A549 (cell line): ENCODE results near the gene DTNB. TPM values are rescaled to one million over a fixed set of nuclear protein-coding genes. Genes with fewer than 3 reads are reported as not detected.

Source experiments
- ATAC-seq, 2 experiments: fragments of 200-7000 bp in 1 of 2; fragments of >200 bp in 1 of 2; cut with Nextera tagmentation in 1 of 2; cut with Tn5 transposase in 1 of 2; 3 replicates each; pipeline versions ENCODE4 v1.8.0 to v1.9.1; 2018 to 2020; ENCODE audit warnings: mild to moderate bottlenecking in 1 of 2, moderate library complexity in 1 of 2
- CTCF ChIA-PET: fragments of 300-600 bp; sonication (Branson Sonifier 250); formaldehyde crosslinking; extraction: SDS; loops from one replicate; lab custom pipeline; 2021; ENCODE audit warnings: antibody characterized with exemption, inconsistent platforms; lab: Yijun Ruan, JAX
- POLR2A ChIA-PET: fragments of 350-600 bp; formaldehyde crosslinking; extraction: SDS; loops from one replicate; lab custom pipeline; 2021; ENCODE audit warnings: antibody characterized with exemption, inconsistent platforms; lab: Yijun Ruan, JAX
- DNase-seq, 2 experiments: peaks; one replicate each; pipeline versions ENCODE4 v3.0.0 to v3.0.0-alpha.2; 2011 to 2016; ENCODE audit warnings: low read depth in 1 of 2, low spot score in 1 of 2
- FAIRE-seq: peaks from 2 replicates; lab custom pipeline; 2011; peaks lifted over from hg19 to GRCh38; lab: Jason Lieb, UNC
- H3K27ac ChIP-seq, 2 experiments: fragments of >200 bp; sonication (Bioruptor Twin); formaldehyde crosslinking; 3 replicates each; pipeline ENCODE4 v1.5.1; 2016 to 2017
- H3K4me1 ChIP-seq: fragments of >200 bp; sonication (Bioruptor Twin); formaldehyde crosslinking; 3 replicates; pipeline ENCODE4 v1.6.1; 2016
- H3K4me2 ChIP-seq: fragments of >200 bp; sonication (Bioruptor Twin); formaldehyde crosslinking; 3 replicates; pipeline ENCODE4 v1.6.1; 2016
- H3K4me3 ChIP-seq: fragments of >200 bp; sonication (Bioruptor Twin); formaldehyde crosslinking; 3 replicates; pipeline ENCODE4 v1.5.1; 2016
- H3K9me3 ChIP-seq: fragments of >200 bp; sonication (Bioruptor Twin); formaldehyde crosslinking; 3 replicates; pipeline ENCODE4 v1.6.1; 2016
- CBX8 ChIP-seq: fragments of 200-600 bp; sonication (generic); IDR thresholded peaks from 2 replicates; pipeline ENCODE4 v1.6.1; 2016
- CEBPB ChIP-seq, 2 experiments: fragments of >200 bp in 1 of 2; sonication (Bioruptor Twin) in 1 of 2; formaldehyde crosslinking in 1 of 2; IDR thresholded peaks; 2 replicates each; pipeline ENCODE4 v1.6.1; 2012 to 2016
- EHF ChIP-seq: fragments of 250-450 bp; sonication (Bioruptor Pico); IDR thresholded peaks from 2 replicates; pipeline ENCODE4 v1.5.0; 2020; ENCODE audit warnings: mild to moderate bottlenecking
- ELK1 ChIP-seq: fragments of 150-350 bp; IDR thresholded peaks from 2 replicates; pipeline ENCODE4 v1.6.1; 2014; ENCODE audit warnings: low read depth, mild to moderate bottlenecking, low read length
- EP300 ChIP-seq, 2 experiments: fragments of >200 bp; sonication (Bioruptor Twin); formaldehyde crosslinking; IDR thresholded peaks; 2 replicates in 1 of 2; 3 replicates in 1 of 2; pipeline ENCODE4 v1.6.1; 2016 to 2017
- ESRRA ChIP-seq: fragments of 150-350 bp; IDR thresholded peaks from 2 replicates; pipeline ENCODE4 v1.6.1; 2014; ENCODE audit warnings: mild to moderate bottlenecking, low read length, borderline replicate concordance
- FOSL2 ChIP-seq, 2 experiments: fragments of 450-650 bp in 1 of 2; fragments of >200 bp in 1 of 2; sonication (Bioruptor Twin) in 1 of 2; formaldehyde crosslinking; IDR thresholded peaks; 2 replicates each; pipeline versions ENCODE4 v1.5.0 to v1.6.1; 2016 to 2020; ENCODE audit warnings: mild to moderate bottlenecking in 1 of 2, moderate library complexity in 1 of 2
- HEYL ChIP-seq: fragments of 250-450 bp; sonication (Bioruptor Pico); IDR thresholded peaks from 2 replicates; pipeline ENCODE4 v1.8.0; 2021; ENCODE audit warnings: mild to moderate bottlenecking, moderate library complexity
- HOXA7 ChIP-seq: fragments of 250-450 bp; sonication (Bioruptor Pico); IDR thresholded peaks from 2 replicates; pipeline ENCODE4 v1.5.0; 2020; ENCODE audit warnings: mild to moderate bottlenecking, moderate library complexity
- JUN ChIP-seq, 2 experiments: fragments of >200 bp; sonication (Bioruptor Twin); formaldehyde crosslinking; IDR thresholded peaks; 2 replicates in 1 of 2; 3 replicates in 1 of 2; pipeline ENCODE4 v1.6.1; 2016 to 2017
- JUNB ChIP-seq: fragments of >200 bp; sonication (Bioruptor Twin); formaldehyde crosslinking; IDR thresholded peaks from 2 replicates; pipeline ENCODE4 v1.6.1; 2016
- KDM1A ChIP-seq: fragments of 200-600 bp; sonication (generic); IDR thresholded peaks from 2 replicates; pipeline ENCODE4 v1.6.1; 2016; ENCODE audit warnings: low read depth, mild to moderate bottlenecking
- MAZ ChIP-seq: fragments of 150-350 bp; IDR thresholded peaks from 2 replicates; pipeline ENCODE4 v1.6.1; 2014; ENCODE audit warnings: antibody characterized with exemption, low read depth, low read length, borderline replicate concordance
- PBX3 ChIP-seq: IDR thresholded peaks from 2 replicates; pipeline ENCODE4 v1.6.1; 2012
- POLR2AphosphoS2 ChIP-seq: conservative IDR thresholded peaks from 2 replicates; pipeline ENCODE4 v1.6.1; 2012; ENCODE audit warnings: low read length, improper control_type of control experiment, inconsistent platforms
- RARB ChIP-seq: fragments of 250-450 bp; sonication (Bioruptor Pico); IDR thresholded peaks from 2 replicates; pipeline ENCODE4 v1.8.0; 2021; ENCODE audit warnings: mild to moderate bottlenecking, moderate library complexity
- REST ChIP-seq: fragments of 200-600 bp; sonication (generic); IDR thresholded peaks from 2 replicates; pipeline ENCODE4 v1.6.1; 2016; ENCODE audit warnings: antibody characterized with exemption, mild to moderate bottlenecking, moderate library complexity
- SREBF2 ChIP-seq: fragments of 450-650 bp; IDR thresholded peaks from 2 replicates; pipeline ENCODE4 v1.6.1; 2014; ENCODE audit warnings: mild to moderate bottlenecking, moderate library complexity
- TFCP2L1 ChIP-seq: fragments of 250-450 bp; sonication (Bioruptor Pico); IDR thresholded peaks from 2 replicates; pipeline ENCODE4 v1.5.0; 2021; ENCODE audit warnings: mild to moderate bottlenecking
- TP53 ChIP-seq: fragments of 250-450 bp; sonication (Bioruptor Pico); IDR thresholded peaks from 2 replicates; pipeline ENCODE4 v1.5.0; 2021; ENCODE audit warnings: mild to moderate bottlenecking, moderate library complexity
- ZFP36 ChIP-seq: fragments of 450-650 bp; IDR thresholded peaks from 2 replicates; pipeline ENCODE4 v1.6.1; 2014; ENCODE audit warnings: borderline replicate concordance; ENCODE audit not compliant: partially characterized antibody
- ZNF302 ChIP-seq: fragments of 250-450 bp; sonication (Bioruptor Pico); IDR thresholded peaks from 2 replicates; pipeline ENCODE4 v1.9.0; 2021; ENCODE audit warnings: inconsistent platforms, mild to moderate bottlenecking, moderate library complexity
- WGBS: methylation state at CpG from one replicate; pipeline ENCODE4 v1.1.6; 2017; ENCODE audit errors: missing lambda C conversion rate; 5-methylcytosine and 5-hydroxymethylcytosine counted together
- polyA plus RNA-seq, 4 experiments: library from polyadenylated mRNA; depleted of rRNA in 3 of 4; stranded (reverse); fragments of >200 nt; fragmentation: RNase III in 1 of 4; extraction: RNeasy Plus Mini Kit Qiagen cat#74134 plus additional on column Dnase treatment in 1 of 4; gene quantifications; 2 replicates in 3 of 4; 3 replicates in 1 of 4; pipeline ENCODE4 v1.2.3, GENCODE V29; 2011 to 2017
- TF ChIP-seq, protein P1 (sequence below): fragments of >200 bp; sonication (Bioruptor Twin); formaldehyde crosslinking; IDR thresholded peaks from 3 replicates; pipeline ENCODE4 v1.5.1; 2016
- TF ChIP-seq, protein P2 (sequence below): fragments of 450-650 bp; IDR thresholded peaks from 2 replicates; pipeline ENCODE4 v1.6.1; 2014; ENCODE audit warnings: antibody characterized with exemption
- TF ChIP-seq, protein P3 (sequence below): IDR thresholded peaks from 2 replicates; pipeline ENCODE4 v1.6.1; 2012; ENCODE audit warnings: low read depth, borderline replicate concordance

The DTNB gene
- polyA plus RNA-seq, 2 of the 4 experiments (the other 2 are of a cell fraction) = 11.2 to 32.6 TPM

DNA sequence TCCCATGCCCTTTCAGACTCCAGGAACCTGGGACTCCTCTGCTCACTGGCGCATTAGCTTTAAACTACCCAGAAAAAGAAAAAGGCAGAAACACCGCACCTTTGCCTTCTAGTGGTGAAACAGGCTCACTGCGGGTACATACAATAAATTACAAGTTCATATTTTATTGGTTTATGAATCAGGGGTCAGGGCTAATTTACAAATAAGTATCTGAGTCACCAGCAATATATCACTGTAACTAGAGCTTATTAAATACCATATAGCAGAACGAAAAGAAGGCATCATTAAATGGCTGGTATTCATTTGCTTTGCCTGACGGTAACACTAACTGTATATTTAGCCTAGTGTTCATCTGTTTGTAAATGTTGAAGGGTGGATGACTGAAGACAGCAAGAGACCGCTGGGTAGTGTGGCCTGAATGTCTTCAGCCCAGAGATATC is 26.9 kb upstream of the DTNB start (continued):
- TF ChIP-seq, protein P1, sequence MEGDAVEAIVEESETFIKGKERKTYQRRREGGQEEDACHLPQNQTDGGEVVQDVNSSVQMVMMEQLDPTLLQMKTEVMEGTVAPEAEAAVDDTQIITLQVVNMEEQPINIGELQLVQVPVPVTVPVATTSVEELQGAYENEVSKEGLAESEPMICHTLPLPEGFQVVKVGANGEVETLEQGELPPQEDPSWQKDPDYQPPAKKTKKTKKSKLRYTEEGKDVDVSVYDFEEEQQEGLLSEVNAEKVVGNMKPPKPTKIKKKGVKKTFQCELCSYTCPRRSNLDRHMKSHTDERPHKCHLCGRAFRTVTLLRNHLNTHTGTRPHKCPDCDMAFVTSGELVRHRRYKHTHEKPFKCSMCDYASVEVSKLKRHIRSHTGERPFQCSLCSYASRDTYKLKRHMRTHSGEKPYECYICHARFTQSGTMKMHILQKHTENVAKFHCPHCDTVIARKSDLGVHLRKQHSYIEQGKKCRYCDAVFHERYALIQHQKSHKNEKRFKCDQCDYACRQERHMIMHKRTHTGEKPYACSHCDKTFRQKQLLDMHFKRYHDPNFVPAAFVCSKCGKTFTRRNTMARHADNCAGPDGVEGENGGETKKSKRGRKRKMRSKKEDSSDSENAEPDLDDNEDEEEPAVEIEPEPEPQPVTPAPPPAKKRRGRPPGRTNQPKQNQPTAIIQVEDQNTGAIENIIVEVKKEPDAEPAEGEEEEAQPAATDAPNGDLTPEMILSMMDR = peak; percentile 68
- no peak for TF ChIP-seq SREBF2
- TF ChIP-seq CEBPB (IDR thresholded peaks at IDR 0.05) = no peak
- TF ChIP-seq FOSL2 (IDR thresholded peaks at IDR 0.05) = no peak
- TF ChIP-seq FOSL2 (CRISPR knock-in tag; IDR thresholded peaks at IDR 0.05) = peak; percentile 81

DNA sequence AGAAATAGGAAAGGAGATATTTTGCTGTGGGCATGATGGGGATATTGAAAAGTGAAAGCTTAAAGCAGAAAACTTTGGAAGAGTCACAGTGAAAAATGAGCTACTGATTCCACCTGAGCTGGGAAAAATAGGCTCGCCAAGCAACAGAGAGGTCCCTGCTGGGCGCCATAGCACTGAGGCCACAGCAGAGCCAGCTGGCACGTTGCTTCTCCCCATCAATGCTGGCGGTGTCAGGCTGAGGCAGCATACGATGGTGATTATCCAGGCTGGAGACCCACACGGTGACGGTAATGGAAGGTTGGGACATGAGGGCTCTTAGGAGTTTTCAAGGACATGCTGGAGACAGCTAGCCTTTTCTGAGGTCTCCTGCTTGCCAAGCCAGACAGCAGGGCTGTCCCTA is 25.8 kb upstream of the DTNB start:
- Histone ChIP-seq H3K4me1 (peaks cover 13% of the 10 kb centered on the region; the same call in 1 of the 3 replicates), H3K9me3 (no peaks in the 10 kb centered on the region), H3K4me2 (no peak overlapping the region), H3K4me3 (no peak overlapping the region), H3K27ac (no peak overlapping the region)
- DNase-seq (no peak), ATAC-seq (no peak), FAIRE-seq (no peak)
- CTCF ChIA-PET = interaction anchor here (0.9 to 6.8 kb wide), 20 partner anchors 11 to 533 kb away, joined by 3 to 126 read pairs (median 5); partner anchors contain the start of gene DNMT3A
- TF ChIP-seq TFCP2L1 (CRISPR knock-in tag) = no peak
- TF ChIP-seq, protein P2, sequence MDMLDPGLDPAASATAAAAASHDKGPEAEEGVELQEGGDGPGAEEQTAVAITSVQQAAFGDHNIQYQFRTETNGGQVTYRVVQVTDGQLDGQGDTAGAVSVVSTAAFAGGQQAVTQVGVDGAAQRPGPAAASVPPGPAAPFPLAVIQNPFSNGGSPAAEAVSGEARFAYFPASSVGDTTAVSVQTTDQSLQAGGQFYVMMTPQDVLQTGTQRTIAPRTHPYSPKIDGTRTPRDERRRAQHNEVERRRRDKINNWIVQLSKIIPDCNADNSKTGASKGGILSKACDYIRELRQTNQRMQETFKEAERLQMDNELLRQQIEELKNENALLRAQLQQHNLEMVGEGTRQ = no peak
- no peak for TF ChIP-seq SREBF2
- TF ChIP-seq HEYL (CRISPR knock-in tag) = no peak
- no peak for TF ChIP-seq EHF
- TF ChIP-seq, protein P3, sequence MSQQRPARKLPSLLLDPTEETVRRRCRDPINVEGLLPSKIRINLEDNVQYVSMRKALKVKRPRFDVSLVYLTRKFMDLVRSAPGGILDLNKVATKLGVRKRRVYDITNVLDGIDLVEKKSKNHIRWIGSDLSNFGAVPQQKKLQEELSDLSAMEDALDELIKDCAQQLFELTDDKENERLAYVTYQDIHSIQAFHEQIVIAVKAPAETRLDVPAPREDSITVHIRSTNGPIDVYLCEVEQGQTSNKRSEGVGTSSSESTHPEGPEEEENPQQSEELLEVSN = no peak
- no peak for TF ChIP-seq JUN (IDR thresholded peaks at IDR 0.05)
- TF ChIP-seq JUNB = no peak
- no peak for TF ChIP-seq KDM1A
- no peak for TF ChIP-seq PBX3
- WGBS = 95% methylated on average over 7 of the region's 7 CpGs
- POLR2A ChIA-PET = interaction anchor here (1.0 kb wide), 1 partner anchor 25 kb away, joined by 4 read pairs; no protein-coding TSS in a partner anchor

DNA sequence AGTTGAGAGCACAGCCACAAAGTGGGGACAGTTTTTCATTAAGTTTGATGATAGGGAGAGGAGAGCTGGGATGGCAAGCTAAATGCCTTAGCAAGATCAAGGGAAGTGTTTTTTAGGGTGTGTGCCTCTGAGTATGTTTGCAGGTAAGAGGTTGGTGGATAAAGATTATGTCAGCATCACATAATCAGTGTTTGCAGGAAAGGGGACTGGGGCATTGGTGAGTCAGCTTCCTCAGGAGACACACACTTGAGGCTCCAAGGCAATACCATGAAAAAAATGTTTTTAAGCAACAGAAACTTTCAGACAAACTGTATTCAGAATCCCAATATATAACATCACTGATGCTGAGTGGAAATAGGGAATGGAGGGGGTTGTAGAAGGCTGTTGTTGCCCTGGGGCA is 25.4 kb upstream of the DTNB start:
- DNase-seq (no peak), FAIRE-seq (no peak), ATAC-seq (no peak)
- Histone ChIP-seq H3K27ac (no peak overlapping the region), H3K4me2 (no peak overlapping the region), H3K4me3 (no peak overlapping the region), H3K9me3 (no peaks in the 10 kb centered on the region)
- ChIA-PET POLR2A (interaction anchor here (1.7 kb wide), 1 partner anchor 25 kb away, joined by 5 read pairs; the partner anchor contains the start of gene DTNB), CTCF (interaction anchor here (0.6 to 6.8 kb wide), 16 partner anchors 10 to 733 kb away, joined by 3 to 126 read pairs (median 5); partner anchors contain the start of gene DNMT3A)
- TF ChIP-seq ELK1 = no peak
- TF ChIP-seq ESRRA = no peak
- no peak for TF ChIP-seq POLR2AphosphoS2
- TF ChIP-seq TP53 (CRISPR knock-in tag) = no peak
- TF ChIP-seq CBX8 = no peak
- TF ChIP-seq ZNF302 (CRISPR knock-in tag) = no peak
- TF ChIP-seq ZFP36 = no peak
- TF ChIP-seq JUNB = no peak
- TF ChIP-seq MAZ = no peak
- no peak for TF ChIP-seq REST
- no peak for TF ChIP-seq HOXA7
- TF ChIP-seq RARB = no peak
- TF ChIP-seq, protein P2 = no peak
- no peak for TF ChIP-seq EP300 (IDR thresholded peaks at IDR 0.05)
- no peak for TF ChIP-seq JUN (IDR thresholded peaks at IDR 0.05)
- TF ChIP-seq, all 56 proteins: peak for 0
- peaks cover 13% of the 10 kb centered on the region; the same call in 1 of the 3 replicates for H3K4me1 ChIP-seq
